CD14-positive monocyte (primary cell): Measurements from ENCODE around the gene UNC13B. TPM values are rescaled to one million over a fixed set of nuclear protein-coding genes. Genes with fewer than 3 reads are reported as not detected.

Experiments used
- DNase-seq, 3 donors: peaks; one replicate each; pipeline ENCODE4 v3.0.0-alpha.2; 2011 to 2022
- H2AFZ ChIP-seq: 2 replicates; pipeline ENCODE4 v1.6.0; 2012; ENCODE audit warnings: mild to moderate bottlenecking, low read depth, low read length, inconsistent platforms; ENCODE audit not compliant: insufficient read depth, poor library complexity, severe bottlenecking
- H3K27ac ChIP-seq, 2 donors: 1 replicate in 1 of 2; 2 replicates in 1 of 2; pipeline ENCODE4 v1.5.1; 2012 to 2013; ENCODE audit warnings: low read length in 2 of 2, control low read depth in 1 of 2, inconsistent platforms in 1 of 2, low read depth in 1 of 2, mild to moderate bottlenecking in 1 of 2
- H3K27me3 ChIP-seq, 2 donors: one replicate each; pipeline versions ENCODE4 v1.6.0 to v1.6.1; 2011 to 2013; ENCODE audit warnings: low read length in 2 of 2; ENCODE audit not compliant: control insufficient read depth in 2 of 2, insufficient read depth in 2 of 2
- H3K36me3 ChIP-seq, 2 donors: replicated peaks in 1 of 2; 1 replicate in 1 of 2; 2 replicates in 1 of 2; pipeline versions ENCODE4 v1.5.1 to v1.6.1; 2012 to 2013; ENCODE audit warnings: low read length in 2 of 2, control low read depth in 1 of 2, inconsistent platforms in 1 of 2, mild to moderate bottlenecking in 1 of 2; ENCODE audit not compliant: insufficient read depth in 2 of 2, control insufficient read depth in 1 of 2
- H3K4me1 ChIP-seq, 2 donors: 1 replicate in 1 of 2; 2 replicates in 1 of 2; pipeline versions ENCODE4 v1.5.1 to v1.6.1; 2012 to 2013; ENCODE audit warnings: low read length in 2 of 2, control low read depth in 1 of 2, inconsistent platforms in 1 of 2, mild to moderate bottlenecking in 1 of 2, moderate library complexity in 1 of 2; ENCODE audit not compliant: insufficient read depth in 2 of 2, control insufficient read depth in 1 of 2
- H3K4me2 ChIP-seq: replicated peaks from 2 replicates; pipeline ENCODE3; 2012; ENCODE audit warnings: low read length, moderate library complexity, mild to moderate bottlenecking; ENCODE audit not compliant: poor library complexity, severe bottlenecking; ENCODE audit errors: extremely low read depth
- H3K4me3 ChIP-seq, 3 experiments: fragments of 200-600 bp in 1 of 3; sonication (generic) in 1 of 3; replicated peaks in 1 of 3; 1 replicate in 2 of 3; 2 replicates in 1 of 3; pipeline ENCODE4 v1.5.1; 2011 to 2013; ENCODE audit warnings: low read length in 3 of 3, mild to moderate bottlenecking in 3 of 3, control low read depth in 2 of 3, low read depth in 2 of 3, inconsistent platforms in 1 of 3, moderate library complexity in 1 of 3
- H3K79me2 ChIP-seq: 2 replicates; pipeline ENCODE4 v1.6.0; 2012; ENCODE audit warnings: mild to moderate bottlenecking, control low read depth, inconsistent platforms, low read length, moderate library complexity; ENCODE audit not compliant: insufficient read depth
- H3K9ac ChIP-seq: 2 replicates; pipeline ENCODE4 v1.6.0; 2017; ENCODE audit warnings: low read length, mild to moderate bottlenecking; ENCODE audit not compliant: insufficient read depth, poor library complexity, severe bottlenecking
- H3K9me3 ChIP-seq, 2 donors: replicated peaks in 1 of 2; 1 replicate in 1 of 2; 2 replicates in 1 of 2; pipeline versions ENCODE4 v1.5.1 to v1.6.1; 2012 to 2013; ENCODE audit warnings: low read length in 2 of 2, control low read depth in 1 of 2; ENCODE audit not compliant: control insufficient read depth in 1 of 2, insufficient read depth in 1 of 2
- H4K20me1 ChIP-seq: 2 replicates; pipeline ENCODE4 v1.6.0; 2012; ENCODE audit warnings: mild to moderate bottlenecking, low read length, control low read depth, moderate library complexity; ENCODE audit not compliant: insufficient read depth
- H3K27ac Mint-ChIP-seq, 7 donors: one replicate each; pipeline ENCODE4 v1.8.0; 2020; ENCODE audit warnings: mild to moderate bottlenecking in 7 of 7, mixed read lengths in 7 of 7, moderate library complexity in 6 of 7, inconsistent platforms in 2 of 7
- H3K27me3 Mint-ChIP-seq, 3 donors: one replicate each; pipeline ENCODE4 v1.8.0; 2021 to 2022; ENCODE audit warnings: low read depth in 3 of 3, mild to moderate bottlenecking in 3 of 3, mixed read lengths in 3 of 3, moderate library complexity in 3 of 3, inconsistent platforms in 1 of 3
- H3K36me3 Mint-ChIP-seq, 2 donors: one replicate each; pipeline ENCODE4 v1.8.0; 2020; ENCODE audit warnings: mixed read lengths in 2 of 2, inconsistent platforms in 1 of 2, mild to moderate bottlenecking in 1 of 2
- H3K4me1 Mint-ChIP-seq: one replicate; pipeline ENCODE4 v1.8.0; 2020; ENCODE audit warnings: mild to moderate bottlenecking, mixed read lengths
- H3K4me3 Mint-ChIP-seq, 2 donors: one replicate each; pipeline ENCODE4 v1.8.0; 2020; ENCODE audit warnings: mild to moderate bottlenecking in 2 of 2, mixed read lengths in 2 of 2, moderate library complexity in 1 of 2
- H3K9me3 Mint-ChIP-seq, 7 donors: one replicate each; pipeline ENCODE4 v1.8.0; 2020 to 2022; ENCODE audit warnings: mixed read lengths in 7 of 7, mild to moderate bottlenecking in 6 of 7, moderate library complexity in 6 of 7, inconsistent platforms in 2 of 7
- WGBS: methylation state at CpG from one replicate; pipeline ENCODE4 v1.1.5; 2013; ENCODE audit warnings: missing lambda C conversion rate; ENCODE audit not compliant: insufficient coverage; 5-methylcytosine and 5-hydroxymethylcytosine counted together
- intact Hi-C, 2 donors: fragments of 100-400 bp; cut with micrococcal nuclease; formaldehyde crosslinking; loops; one replicate each; pipeline versions ENCODE4 v1.15.0 to v1.15.1; 2023
- polyA plus RNA-seq, 3 donors: library from polyadenylated mRNA; depleted of rRNA in 1 of 3; unstranded in 2 of 3; stranded (reverse) in 1 of 3; fragments of 300-500 nt in 2 of 3; fragments of >200 nt in 1 of 3; fragmentation: Illumina TruSeq in 2 of 3; gene quantifications; 1 replicate in 2 of 3; 2 replicates in 1 of 3; pipeline ENCODE4 v1.2.3, GENCODE V29; 2012 to 2021
- TF ChIP-seq, protein P1 (sequence below): fragments of 200-600 bp; IDR thresholded peaks from one replicate; pipeline ENCODE4 v1.8.0; 2022; ENCODE audit warnings: antibody characterized with exemption, mild to moderate bottlenecking

Gene UNC13B
- polyA plus RNA-seq, 3 donors, result 0.41 to 0.81 (median 0.66) TPM

DNA sequence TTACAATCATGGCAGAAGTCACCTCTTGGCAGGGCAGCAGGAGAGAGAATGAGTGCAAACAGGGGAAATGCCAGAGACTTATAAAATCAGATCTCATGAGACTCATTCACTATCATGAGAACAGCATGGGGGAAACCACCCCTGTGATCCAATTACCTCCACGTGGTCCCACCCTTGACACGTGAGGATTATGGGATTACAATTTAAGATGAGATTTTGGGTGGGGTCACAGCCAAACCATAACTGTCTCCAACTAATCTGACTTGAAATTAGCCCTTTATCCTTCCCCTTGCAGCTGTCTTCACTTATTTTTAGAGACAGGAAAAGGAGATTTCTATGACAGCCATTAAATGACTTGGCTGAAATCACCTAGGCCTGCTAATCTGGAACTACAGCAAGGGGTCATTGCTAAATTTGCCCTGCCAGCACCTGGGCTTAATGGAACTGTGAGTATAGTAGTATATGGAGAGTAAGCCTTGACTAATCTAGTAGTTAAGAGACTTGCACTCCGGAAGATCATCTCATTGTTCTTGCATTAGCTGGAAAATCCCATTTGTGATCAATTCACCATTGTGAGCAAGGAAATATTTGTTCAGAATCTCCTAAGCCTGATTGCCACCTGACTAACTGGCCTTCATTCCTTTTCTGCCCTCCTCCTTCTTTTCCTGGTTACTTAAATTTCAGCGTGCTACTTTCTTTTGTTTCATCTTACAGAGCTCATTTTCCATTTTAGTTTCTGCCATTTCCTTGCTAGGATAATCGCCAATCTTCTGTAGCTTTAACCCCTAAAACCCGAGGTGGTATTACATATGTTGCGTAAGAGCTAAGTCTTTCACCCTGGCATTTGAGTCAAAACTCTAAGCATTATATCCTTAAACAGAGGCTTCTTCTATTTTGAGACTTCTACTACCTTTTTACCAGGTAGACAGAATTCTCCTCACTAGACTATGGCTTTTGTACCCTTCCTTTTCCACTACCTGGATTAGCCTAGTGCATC lies 262.8 kb downstream of the UNC13B start:
- Histone ChIP-seq H3K4me2 (no peak overlapping the region), H3K27me3 (no peaks in the 10 kb centered on the region), H2AFZ (no peak overlapping the region), H3K79me2 (no peaks in the 10 kb centered on the region), H3K4me1 (no peaks in the 10 kb centered on the region), H3K36me3 (no peaks in the 10 kb centered on the region), H3K9ac (no peak overlapping the region), H3K9me3 (peaks cover 0 to 4% of the 10 kb centered on the region in 2 donors), H3K27ac (no peak overlapping the region), H4K20me1 (no peaks in the 10 kb centered on the region), H3K4me3 (no peak overlapping the region)
- Mint-ChIP-seq H3K27me3 (peaks cover 0 to 8% (median 2%) of the 10 kb centered on the region in 3 donors), H3K4me1 (no peaks in the 10 kb centered on the region), H3K9me3 (peaks cover 2 to 14% (median 10%) of the 10 kb centered on the region in 7 donors), H3K36me3 (no peaks in the 10 kb centered on the region), H3K27ac (no peak overlapping the region), H3K4me3 (no peak overlapping the region)
- DNase-seq, result no peak
- 92% methylated on average over 1 of the region's 7 CpGs for WGBS
- TF ChIP-seq, protein P1, sequence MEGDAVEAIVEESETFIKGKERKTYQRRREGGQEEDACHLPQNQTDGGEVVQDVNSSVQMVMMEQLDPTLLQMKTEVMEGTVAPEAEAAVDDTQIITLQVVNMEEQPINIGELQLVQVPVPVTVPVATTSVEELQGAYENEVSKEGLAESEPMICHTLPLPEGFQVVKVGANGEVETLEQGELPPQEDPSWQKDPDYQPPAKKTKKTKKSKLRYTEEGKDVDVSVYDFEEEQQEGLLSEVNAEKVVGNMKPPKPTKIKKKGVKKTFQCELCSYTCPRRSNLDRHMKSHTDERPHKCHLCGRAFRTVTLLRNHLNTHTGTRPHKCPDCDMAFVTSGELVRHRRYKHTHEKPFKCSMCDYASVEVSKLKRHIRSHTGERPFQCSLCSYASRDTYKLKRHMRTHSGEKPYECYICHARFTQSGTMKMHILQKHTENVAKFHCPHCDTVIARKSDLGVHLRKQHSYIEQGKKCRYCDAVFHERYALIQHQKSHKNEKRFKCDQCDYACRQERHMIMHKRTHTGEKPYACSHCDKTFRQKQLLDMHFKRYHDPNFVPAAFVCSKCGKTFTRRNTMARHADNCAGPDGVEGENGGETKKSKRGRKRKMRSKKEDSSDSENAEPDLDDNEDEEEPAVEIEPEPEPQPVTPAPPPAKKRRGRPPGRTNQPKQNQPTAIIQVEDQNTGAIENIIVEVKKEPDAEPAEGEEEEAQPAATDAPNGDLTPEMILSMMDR, result no peak
- intact Hi-C loops, result no loop called here

DNA sequence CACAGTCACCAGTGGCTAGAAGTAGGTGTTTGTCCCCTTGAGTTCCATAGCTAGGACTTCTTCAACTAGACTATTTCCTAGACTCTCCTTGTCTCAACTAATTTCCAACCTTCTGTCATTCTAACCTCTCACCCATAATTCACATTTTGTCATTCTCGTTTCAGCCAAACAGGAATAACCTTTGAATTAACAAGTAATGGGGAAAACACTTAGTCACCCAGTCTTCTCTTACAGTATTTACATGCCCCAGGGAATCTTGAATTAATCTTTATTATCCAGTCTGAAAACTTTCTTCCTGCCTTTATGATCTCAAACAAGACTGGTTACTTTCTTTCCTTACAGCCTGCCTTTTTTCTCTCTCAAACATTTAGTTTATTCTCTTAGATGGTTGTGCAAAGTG lies 264.8 kb downstream of the UNC13B start:
- no peaks in the 10 kb centered on the region for H3K4me1 ChIP-seq
- no peak overlapping the region for H3K4me2 ChIP-seq
- intact Hi-C loops, result no loop called here
- no peak for DNase-seq
- no peaks in the 10 kb centered on the region for H3K36me3 Mint-ChIP-seq
- TF ChIP-seq, protein P1, result no peak
- H3K9ac ChIP-seq, result no peak overlapping the region
- H3K4me1 Mint-ChIP-seq, result no peaks in the 10 kb centered on the region
- 80% methylated on average over 1 of the region's 1 CpG for whole genome bisulfite sequencing
- H3K36me3 ChIP-seq, result no peaks in the 10 kb centered on the region
- peaks cover 0 to 4% of the 10 kb centered on the region in 2 donors for H3K9me3 ChIP-seq
- H3K27me3 ChIP-seq, result no peaks in the 10 kb centered on the region
- H3K27me3 Mint-ChIP-seq, result peaks cover 0 to 5% (median 0%) of the 10 kb centered on the region in 3 donors
- H3K4me3 Mint-ChIP-seq, result no peak overlapping the region
- H3K79me2 ChIP-seq, result no peaks in the 10 kb centered on the region
- no peak overlapping the region for H3K27ac Mint-ChIP-seq
- no peak overlapping the region for H2AFZ ChIP-seq
- no peaks in the 10 kb centered on the region for H4K20me1 ChIP-seq
- no peak overlapping the region for H3K27ac ChIP-seq
- no peak overlapping the region for H3K4me3 ChIP-seq
- peaks cover 0 to 12% (median 10%) of the 10 kb centered on the region in 7 donors for H3K9me3 Mint-ChIP-seq
